Right lung (tissue), 5 donors: ENCODE measurements around the gene TEAD4. TPM values are rescaled to one million over a fixed set of nuclear protein-coding genes. Genes with fewer than 3 reads are reported as not detected.

ENCODE experiments used
- DNase-seq, 2 donors: peaks; one replicate each; pipeline ENCODE4 v3.0.0-alpha.2; 2013
- polyA plus RNA-seq, 5 donors: library from polyadenylated mRNA; unstranded; fragments of 120-200 nt; gene quantifications; one replicate each; pipeline versions ENCODE4 v1.2.1 to v1.2.3, GENCODE V29; 2013; ENCODE audit warnings: inconsistent platforms in 1 of 5, low replicate concordance in 1 of 5; ENCODE audit not compliant: insufficient read length in 5 of 5, insufficient read depth in 1 of 5

Gene TEAD4
- polyA plus RNA-seq, 5 donors: 11.6 to 15.6 (median 12.7) TPM

DNA sequence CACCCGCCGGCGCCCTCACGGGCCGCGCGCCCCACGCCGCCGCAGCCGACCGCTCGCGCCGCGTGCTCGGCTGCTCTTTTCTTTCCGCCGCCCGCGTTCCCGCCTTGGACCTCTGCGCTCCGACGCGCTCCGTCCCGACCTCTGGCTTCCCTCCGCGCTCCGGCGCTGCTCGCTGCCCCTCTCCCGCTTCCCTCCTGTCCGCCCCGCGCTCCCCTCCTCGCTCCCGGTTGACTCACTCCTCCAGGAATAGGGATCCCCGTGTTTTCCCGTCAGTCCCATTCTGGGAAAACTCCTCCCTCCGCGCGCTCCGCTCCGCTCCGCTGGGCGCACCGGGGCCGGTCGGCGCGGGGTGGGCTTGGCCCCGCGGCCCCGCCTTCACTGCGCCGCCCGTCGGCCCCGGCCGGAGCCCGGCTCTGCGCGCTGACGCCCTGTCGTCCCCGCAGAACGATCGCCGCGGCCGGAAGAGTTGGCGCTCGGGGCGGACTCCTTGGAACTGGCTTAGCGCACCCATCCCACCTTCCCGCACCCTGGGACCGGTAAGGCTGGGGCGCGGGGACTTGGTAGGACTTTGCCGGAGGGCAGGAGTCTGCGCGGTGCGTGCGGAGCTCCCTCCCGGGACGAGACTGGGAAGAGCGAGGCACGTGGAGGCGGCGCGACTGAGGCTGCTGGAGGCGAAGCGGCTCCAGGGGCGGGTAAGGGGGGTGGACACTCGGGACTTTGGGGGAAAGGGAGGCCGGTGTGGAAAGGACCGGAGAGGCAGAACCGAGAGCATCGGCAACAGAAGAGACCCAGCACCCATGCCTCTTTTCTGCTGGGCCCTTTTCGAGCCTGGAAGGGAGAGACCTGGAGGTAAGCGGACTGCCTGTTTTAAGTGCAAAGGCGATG, 550 bp downstream of the TEAD4 start:
- no peak for DNase-seq

GRCh38 chr12:2960390-2960956, 1.3 kb downstream of the TEAD4 start:
- no peak for DNase-seq

GRCh38 chr12:2960996-2961616, 1.9 kb downstream of the TEAD4 start:
- DNase-seq: no peak

- no peak for DNase-seq
Observed at GRCh38 chr12:2961705-2962104, 2.5 kb downstream of the TEAD4 start.

GRCh38 chr12:2963154-2963759, 4.1 kb downstream of the TEAD4 start:
- no peak for DNase-seq

- DNase-seq: no peak
Observed at GRCh38 chr12:2963760-2964292, 4.6 kb downstream of the TEAD4 start.

DNA sequence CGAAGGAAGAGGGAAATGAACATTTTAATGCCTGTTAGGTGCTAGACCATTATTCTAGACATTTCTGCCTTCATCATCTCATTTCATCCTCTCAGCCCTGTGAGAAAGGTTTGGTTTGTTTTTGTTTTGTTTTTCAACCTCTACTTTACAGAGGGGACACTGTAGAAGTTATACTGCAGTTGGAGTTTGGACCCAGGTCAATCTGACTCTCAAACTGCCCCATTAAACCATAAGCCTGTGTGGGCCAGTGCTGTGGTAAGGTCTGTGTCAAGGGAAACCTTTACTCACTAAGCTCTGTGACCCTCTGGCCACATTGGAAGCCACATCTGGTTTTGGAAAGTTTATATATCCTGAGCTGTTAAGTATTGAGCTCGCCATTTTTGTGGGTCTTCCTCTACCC, 8.5 kb downstream of the TEAD4 start:
- no peak for DNase-seq

DNA sequence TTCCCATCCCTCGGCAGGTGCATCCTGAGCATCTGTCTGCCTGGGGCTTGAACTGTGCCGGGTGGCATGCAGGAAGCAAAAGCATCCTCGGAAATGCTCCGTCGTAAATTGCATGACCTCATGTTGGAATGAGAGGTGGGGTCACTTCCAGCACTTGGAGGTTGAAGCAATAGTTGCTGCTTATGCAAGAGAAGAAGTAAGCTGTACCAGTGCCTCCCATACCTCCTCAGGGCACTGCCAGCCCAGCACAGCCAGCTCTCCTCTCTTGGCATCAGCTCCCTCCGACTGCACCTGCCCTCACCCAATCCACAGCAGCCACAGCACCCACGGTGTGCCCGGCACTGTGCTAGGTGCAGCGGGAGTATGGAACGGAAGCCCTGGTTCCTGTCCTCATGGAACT, 11.5 kb downstream of the TEAD4 start:
- DNase-seq: no peak

DNA sequence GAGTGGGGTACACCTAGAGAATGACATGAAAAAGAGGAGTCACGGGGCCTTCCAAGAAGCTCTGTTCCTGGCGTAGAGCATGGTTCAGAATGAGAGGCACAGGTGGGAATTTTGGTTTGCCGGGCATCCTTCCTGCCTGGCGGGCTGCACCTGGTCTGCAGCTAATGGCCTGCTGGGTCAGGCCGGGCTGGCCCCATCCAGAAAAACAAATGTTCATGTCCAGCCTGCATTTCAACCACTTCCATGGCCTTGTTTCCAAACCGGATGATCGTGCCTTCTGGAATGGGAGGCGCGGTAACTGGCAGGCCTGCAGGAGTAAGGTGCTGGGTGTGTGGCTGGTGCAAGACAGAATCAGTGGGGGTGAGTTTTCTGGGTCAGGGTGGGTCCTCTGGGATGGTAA, 14.4 kb downstream of the TEAD4 start:
- no peak for DNase-seq

GRCh38 chr12:2974560-2974971, 15.4 kb downstream of the TEAD4 start:
- no peak for DNase-seq

- no peak for DNase-seq
Observed at GRCh38 chr12:2976581-2976996, 17.4 kb downstream of the TEAD4 start.

DNA sequence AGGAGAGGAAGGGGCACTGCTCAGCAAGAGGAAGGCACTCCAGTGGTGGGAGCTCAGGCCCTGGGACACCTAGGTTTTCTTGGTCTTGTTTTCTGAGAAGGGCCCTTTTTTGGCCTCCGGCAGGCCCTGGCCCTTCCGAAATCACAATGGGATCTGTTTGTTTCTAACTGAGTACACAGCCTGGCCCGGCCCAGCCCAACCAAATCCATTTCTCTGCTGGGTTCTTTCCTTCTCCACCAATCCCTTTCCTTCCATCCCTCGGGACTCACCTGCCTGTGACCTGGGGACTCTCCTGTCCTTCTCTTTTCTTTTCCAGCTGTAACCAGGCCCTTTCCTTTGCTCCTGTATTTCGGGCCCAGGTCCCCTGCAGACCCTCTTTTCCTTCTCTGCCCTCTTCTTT, 18.6 kb downstream of the TEAD4 start:
- no peak for DNase-seq

GRCh38 chr12:2979806-2980205, 20.6 kb downstream of the TEAD4 start:
- DNase-seq: no peak

GRCh38 chr12:2980630-2981029, 21.4 kb downstream of the TEAD4 start:
- DNase-seq: no peak

- no peak for DNase-seq
Observed at GRCh38 chr12:2982361-2982760, 23.2 kb downstream of the TEAD4 start.

- DNase-seq: no peak
Observed at GRCh38 chr12:2984249-2984648, 25.1 kb downstream of the TEAD4 start.

- DNase-seq: no peak
Observed at GRCh38 chr12:2984698-2985097, 25.5 kb downstream of the TEAD4 start.

DNA sequence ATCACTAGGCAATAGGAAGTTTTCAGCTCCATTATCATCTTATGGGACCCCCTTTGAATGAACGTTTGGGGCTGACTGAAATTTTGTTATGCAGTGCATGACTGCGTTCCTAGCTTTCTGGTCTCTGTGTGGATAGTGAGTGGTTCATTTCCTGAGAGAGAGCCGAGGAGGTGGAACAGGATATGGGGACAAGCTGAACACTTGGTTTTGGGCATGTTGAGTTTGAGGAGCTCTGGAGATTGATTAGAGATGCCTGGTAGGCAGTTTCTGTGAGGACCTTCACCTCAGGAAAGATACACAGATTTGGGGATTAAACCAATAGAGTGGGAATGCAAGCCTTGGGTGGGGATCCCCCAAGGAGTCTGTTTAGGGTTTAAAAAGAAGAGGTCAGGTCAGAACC, 27.7 kb downstream of the TEAD4 start:
- DNase-seq: no peak

GRCh38 chr12:2988494-2988893, 29.3 kb downstream of the TEAD4 start:
- DNase-seq: no peak

- no peak for DNase-seq
Observed at GRCh38 chr12:2992724-2993123, 33.5 kb downstream of the TEAD4 start.

DNA sequence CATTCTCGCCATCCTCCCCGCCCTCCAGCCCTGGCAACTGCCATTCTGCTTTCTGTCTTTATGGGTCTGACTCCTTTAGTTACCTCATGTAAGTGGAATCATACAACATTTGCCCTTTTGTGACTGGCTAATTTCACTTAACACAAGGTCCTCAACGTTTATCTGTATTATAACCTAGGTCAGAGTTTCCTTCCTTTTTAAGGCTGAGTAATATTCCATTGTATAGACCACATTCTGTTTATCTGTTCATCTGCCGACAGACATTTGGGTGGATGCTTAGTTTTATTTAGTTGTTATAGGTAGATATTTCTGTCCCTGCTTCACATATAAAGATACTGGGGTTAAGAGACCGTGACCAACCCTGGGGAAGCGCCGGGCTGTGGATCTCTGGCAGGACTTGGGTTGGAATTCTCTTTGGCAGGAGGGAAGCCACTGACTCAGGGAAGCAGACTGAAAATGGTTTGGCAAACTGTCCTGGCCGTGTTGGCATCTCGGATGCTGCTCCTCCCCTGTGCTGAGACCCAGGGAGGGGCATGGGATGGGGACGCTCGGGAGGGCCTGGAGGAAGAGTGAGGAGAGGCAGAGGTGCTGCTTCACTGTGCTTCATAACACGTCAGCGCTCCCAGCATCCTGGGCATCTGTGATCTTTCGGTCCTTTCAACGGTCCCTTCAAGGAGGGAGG, 38.9 kb downstream of the TEAD4 start:
- DNase-seq: no peak

GRCh38 chr12:2998789-2999264, 39.6 kb downstream of the TEAD4 start:
- no peak for DNase-seq
